Occipital lobe (tissue), 2 donors: Measurements from ENCODE around the gene ZNF618. TPM values are rescaled to one million over a fixed set of nuclear protein-coding genes. Genes with fewer than 3 reads are reported as not detected.
A peak's percentile ranks its signal among the peaks of the same experiment; 100 is the strongest.
"Not testable (repeated sequence)": the region's sequence is repeated elsewhere in the genome, so short reads cannot be mapped to it uniquely, and the experiment has no call there.

Experiments
- DNase-seq: peaks from one replicate; lab custom pipeline; 2025; lab: John Stamatoyannopoulos, UW
- total RNA-seq: library from RNA; depleted of rRNA; stranded (reverse); fragments of >200 nt; gene quantifications from one replicate; pipeline ENCODE4 v1.2.3, GENCODE V29; 2014

The ZNF618 gene
- total RNA-seq, 1 donor from 2014 or later = 5.8 TPM

GRCh38 chr9:113985968-113986585 is 110.0 kb downstream of the ZNF618 start:
- no peak for DNase-seq

- DNase-seq = no peak
These were observed 110.8 kb downstream of the ZNF618 start for GRCh38 chr9:113986931-113987330.

- no peak for DNase-seq
These were observed 111.4 kb downstream of the ZNF618 start for GRCh38 chr9:113987526-113987925.

- no peak for DNase-seq
These were observed 112.4 kb downstream of the ZNF618 start for GRCh38 chr9:113988385-113989016.

- DNase-seq = no peak
These were observed 113.1 kb downstream of the ZNF618 start for GRCh38 chr9:113989017-113989713.

- no peak for DNase-seq
These were observed 113.8 kb downstream of the ZNF618 start for GRCh38 chr9:113989714-113990569.

GRCh38 chr9:113990570-113990907 is 114.4 kb downstream of the ZNF618 start:
- no peak for DNase-seq

- no peak for DNase-seq
These were observed 114.9 kb downstream of the ZNF618 start for GRCh38 chr9:113990975-113991471.

GRCh38 chr9:113991714-113992113 is 115.6 kb downstream of the ZNF618 start:
- no peak for DNase-seq

GRCh38 chr9:113992276-113992951 is 116.3 kb downstream of the ZNF618 start:
- DNase-seq = peak; percentile 82

- no peak for DNase-seq
These were observed 116.9 kb downstream of the ZNF618 start for GRCh38 chr9:113992994-113993393.

- peak; percentile 68 for DNase-seq
These were observed 117.9 kb downstream of the ZNF618 start for GRCh38 chr9:113993838-113994540.

GRCh38 chr9:113995401-113995800 is 119.3 kb downstream of the ZNF618 start:
- DNase-seq = no peak

- no peak for DNase-seq
These were observed 119.9 kb downstream of the ZNF618 start for GRCh38 chr9:113995963-113996362.

GRCh38 chr9:113996531-113997001 is 120.5 kb downstream of the ZNF618 start:
- DNase-seq = no peak

- DNase-seq = not testable (repeated sequence)
These were observed 121.0 kb downstream of the ZNF618 start for GRCh38 chr9:113997064-113997463.

- no peak for DNase-seq
These were observed 121.5 kb downstream of the ZNF618 start for GRCh38 chr9:113997610-113998009.

- no peak for DNase-seq
These were observed 122.0 kb downstream of the ZNF618 start for GRCh38 chr9:113998114-113998513.

- DNase-seq = no peak
These were observed 122.6 kb downstream of the ZNF618 start for GRCh38 chr9:113998525-113999255.
